Thymus (tissue), 11 donors: Measurements from ENCODE around the gene TUBB3. TPM values are rescaled to one million over a fixed set of nuclear protein-coding genes. Genes with fewer than 3 reads are reported as not detected.

Source experiments
- DNase-seq, 9 donors: peaks; one replicate each; pipeline ENCODE4 v3.0.0-alpha.2; 2013; ENCODE audit warnings: low spot score in 9 of 9, low read depth in 6 of 9, missing footprints in 1 of 9
- H3K27ac ChIP-seq, 2 donors: one replicate each; pipeline ENCODE4 v1.5.1; 2013; ENCODE audit warnings: control low read depth in 1 of 2, low read depth in 1 of 2, low read length in 1 of 2, mild to moderate bottlenecking in 1 of 2, moderate library complexity in 1 of 2
- H3K27me3 ChIP-seq, 2 donors: one replicate each; pipeline ENCODE4 v1.5.1; 2013; ENCODE audit warnings: low read length in 1 of 2; ENCODE audit not compliant: control insufficient read depth in 2 of 2, insufficient read depth in 1 of 2
- H3K36me3 ChIP-seq, 2 donors: one replicate each; pipeline ENCODE4 v1.5.1; 2013; ENCODE audit warnings: low read length in 1 of 2, mild to moderate bottlenecking in 1 of 2, moderate library complexity in 1 of 2; ENCODE audit not compliant: control insufficient read depth in 2 of 2, insufficient read depth in 2 of 2
- H3K4me1 ChIP-seq, 2 donors: one replicate each; pipeline ENCODE4 v1.5.1; 2013; ENCODE audit warnings: low read length in 2 of 2; ENCODE audit not compliant: control insufficient read depth in 2 of 2, insufficient read depth in 2 of 2
- H3K4me3 ChIP-seq, 2 donors: one replicate each; pipeline ENCODE4 v1.5.1; 2013; ENCODE audit warnings: low read length in 2 of 2, control low read depth in 1 of 2, mild to moderate bottlenecking in 1 of 2
- H3K9me3 ChIP-seq, 2 donors: one replicate each; pipeline ENCODE4 v1.5.1; 2013; ENCODE audit warnings: low read length in 1 of 2, mild to moderate bottlenecking in 1 of 2; ENCODE audit not compliant: control insufficient read depth in 2 of 2, insufficient read depth in 1 of 2
- WGBS: extraction: QIAGEN DNeasy Blood & Tissue Kit; methylation state at CpG from one replicate; pipeline ENCODE4 v1.1.7; 2013; 5-methylcytosine and 5-hydroxymethylcytosine counted together
- polyA plus RNA-seq: library from polyadenylated mRNA; stranded (reverse); fragments of 200-250 nt; gene quantifications from one replicate; pipeline ENCODE4 v1.2.3, GENCODE V29; 2013
- total RNA-seq: library from RNA; stranded (reverse); fragments of 120-200 nt; gene quantifications from one replicate; pipeline ENCODE4 v1.2.4, GENCODE V29; 2013
- donor health status: healthy.

TUBB3 gene
- total and polyA plus RNA-seq, 2 donors, result 3.4 to 10.6 TPM

- WGBS, result 90% methylated on average over 9 of the region's 9 CpGs
Measured at GRCh38 chr16:89890200-89890599, 32.9 kb upstream of the TUBB3 start.

GRCh38 chr16:89890886-89891657 lies 32.1 kb upstream of the TUBB3 start:
- no peaks in the 10 kb centered on the region for H3K9me3 ChIP-seq
- H3K4me3 ChIP-seq, result no peak overlapping the region
- H3K36me3 ChIP-seq, result peaks cover 79 to 82% of the 10 kb centered on the region in 2 donors
- H3K27ac ChIP-seq, result no peak overlapping the region
- H3K27me3 ChIP-seq, result no peaks in the 10 kb centered on the region
- WGBS, result 98% methylated on average over 16 of the region's 16 CpGs
- peaks cover 0 to 3% of the 10 kb centered on the region in 2 donors for H3K4me1 ChIP-seq
- no peak for DNase-seq

More at GRCh38 chr16:89890200-89890599, 32.9 kb upstream of the TUBB3 start:
- no peak overlapping the region for H3K4me3 ChIP-seq
- no peak overlapping the region for H3K27ac ChIP-seq
- H3K9me3 ChIP-seq, result no peaks in the 10 kb centered on the region
- peaks cover 0 to 3% of the 10 kb centered on the region in 2 donors for H3K4me1 ChIP-seq
- DNase-seq, result no peak
- H3K27me3 ChIP-seq, result no peaks in the 10 kb centered on the region
- H3K36me3 ChIP-seq, result peaks cover 77 to 83% of the 10 kb centered on the region in 2 donors

GRCh38 chr16:89892055-89892630 lies 31.0 kb upstream of the TUBB3 start:
- peaks cover 82 to 85% of the 10 kb centered on the region in 2 donors for H3K36me3 ChIP-seq
- no peaks in the 10 kb centered on the region for H3K27me3 ChIP-seq
- no peak overlapping the region for H3K4me3 ChIP-seq
- H3K9me3 ChIP-seq, result no peaks in the 10 kb centered on the region
- 99% methylated on average over 18 of the region's 18 CpGs for WGBS
- DNase-seq, result no peak
- H3K4me1 ChIP-seq, result peaks cover 0 to 3% of the 10 kb centered on the region in 2 donors
- no peak overlapping the region for H3K27ac ChIP-seq

- H3K27me3 ChIP-seq, result no peaks in the 10 kb centered on the region
- no peak overlapping the region for H3K4me3 ChIP-seq
- H3K4me1 ChIP-seq, result peaks cover 0 to 3% of the 10 kb centered on the region in 2 donors
- peaks cover 82 to 83% of the 10 kb centered on the region in 2 donors for H3K36me3 ChIP-seq
- H3K27ac ChIP-seq, result no peak overlapping the region
- 97% methylated on average over 9 of the region's 9 CpGs for WGBS
- no peaks in the 10 kb centered on the region for H3K9me3 ChIP-seq
- DNase-seq, result no peak
Measured at GRCh38 chr16:89892635-89893034, 30.5 kb upstream of the TUBB3 start.

GRCh38 chr16:89893642-89894548 lies 29.2 kb upstream of the TUBB3 start:
- H3K27me3 ChIP-seq, result no peaks in the 10 kb centered on the region
- no peak overlapping the region for H3K4me3 ChIP-seq
- 98% methylated on average over 45 of the region's 45 CpGs for WGBS
- no peak overlapping the region for H3K27ac ChIP-seq
- peaks cover 0 to 3% of the 10 kb centered on the region in 2 donors for H3K4me1 ChIP-seq
- DNase-seq, result no peak
- no peaks in the 10 kb centered on the region for H3K9me3 ChIP-seq
- H3K36me3 ChIP-seq, result peaks cover 80% of the 10 kb centered on the region in 2 donors

GRCh38 chr16:89895482-89896250 lies 27.5 kb upstream of the TUBB3 start:
- Histone ChIP-seq H3K36me3 (peaks cover 81 to 86% of the 10 kb centered on the region in 2 donors), H3K9me3 (no peaks in the 10 kb centered on the region), H3K4me3 (no peak overlapping the region), H3K4me1 (no peaks in the 10 kb centered on the region), H3K27me3 (no peaks in the 10 kb centered on the region), H3K27ac (no peak overlapping the region)
- DNase-seq, result no peak
- 98% methylated on average over 26 of the region's 26 CpGs for WGBS

- Histone ChIP-seq H3K4me3 (no peak overlapping the region), H3K27ac (no peak overlapping the region), H3K4me1 (no peaks in the 10 kb centered on the region), H3K27me3 (no peaks in the 10 kb centered on the region), H3K36me3 (peaks cover 72 to 76% of the 10 kb centered on the region in 2 donors), H3K9me3 (no peaks in the 10 kb centered on the region)
- 98% methylated on average over 11 of the region's 11 CpGs for WGBS
- no peak for DNase-seq
Measured at GRCh38 chr16:89897204-89897603, 25.9 kb upstream of the TUBB3 start.

- Histone ChIP-seq H3K36me3 (peaks cover 67 to 69% of the 10 kb centered on the region in 2 donors), H3K9me3 (no peaks in the 10 kb centered on the region), H3K4me3 (no peak overlapping the region), H3K27me3 (no peaks in the 10 kb centered on the region), H3K27ac (no peak overlapping the region), H3K4me1 (no peaks in the 10 kb centered on the region)
- 99% methylated on average over 36 of the region's 36 CpGs for WGBS
- DNase-seq, result no peak
Measured at GRCh38 chr16:89898201-89898967, 24.8 kb upstream of the TUBB3 start.
